CD4-positive, alpha-beta T cell treated with Interleukin-21 for 1 hour (primary cell): Measurements from ENCODE around the gene TARBP1.
"Not testable (repeated sequence)": the region's sequence is repeated elsewhere in the genome, so short reads cannot be mapped to it uniquely, and the experiment has no call there.

ENCODE experiments used
- DNase-seq: peaks from one replicate; pipeline ENCODE4 v3.0.0-alpha.2; 2020

TARBP1 gene

GRCh38 chr1:234381699-234382555, 97.1 kb downstream of the TARBP1 start:
- no peak for DNase-seq

DNA sequence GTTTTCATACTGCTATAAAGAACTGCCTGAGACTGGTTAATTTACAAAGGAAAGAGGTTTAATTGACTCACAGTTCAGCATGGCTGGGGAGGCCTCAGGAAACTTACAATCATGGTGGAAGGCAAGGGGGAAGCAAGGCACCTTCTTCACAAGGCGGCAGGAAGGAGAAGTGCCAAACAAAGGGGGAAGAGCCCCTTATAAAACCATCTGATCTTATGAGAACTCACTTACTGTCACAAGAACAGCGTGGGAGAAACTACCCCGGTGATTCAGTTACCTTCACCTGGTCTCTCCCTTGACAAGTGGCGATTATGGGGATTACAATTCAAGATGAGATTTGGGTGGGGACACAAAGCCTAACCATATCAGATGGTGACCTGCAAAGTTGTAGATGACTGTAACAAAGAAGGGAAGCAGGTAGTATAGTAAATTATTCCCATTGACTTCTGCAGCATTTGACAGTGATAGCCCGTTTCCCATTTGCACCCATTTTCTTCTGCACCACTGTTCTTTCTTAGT, 99.3 kb downstream of the TARBP1 start:
- DNase-seq = not testable (repeated sequence)

GRCh38 chr1:234375672-234376071, 103.3 kb downstream of the TARBP1 start:
- no peak for DNase-seq

- DNase-seq = no peak
Observed at GRCh38 chr1:234373959-234374254, 105.1 kb downstream of the TARBP1 start.

GRCh38 chr1:234373064-234373958, 105.7 kb downstream of the TARBP1 start, which contains the start of gene COA6:
Gene COA6 (plus strand): TSS chr1:234373456. CDS start chr1:234373467, 11 bp downstream.
- DNase-seq = peak; percentile 93

DNA sequence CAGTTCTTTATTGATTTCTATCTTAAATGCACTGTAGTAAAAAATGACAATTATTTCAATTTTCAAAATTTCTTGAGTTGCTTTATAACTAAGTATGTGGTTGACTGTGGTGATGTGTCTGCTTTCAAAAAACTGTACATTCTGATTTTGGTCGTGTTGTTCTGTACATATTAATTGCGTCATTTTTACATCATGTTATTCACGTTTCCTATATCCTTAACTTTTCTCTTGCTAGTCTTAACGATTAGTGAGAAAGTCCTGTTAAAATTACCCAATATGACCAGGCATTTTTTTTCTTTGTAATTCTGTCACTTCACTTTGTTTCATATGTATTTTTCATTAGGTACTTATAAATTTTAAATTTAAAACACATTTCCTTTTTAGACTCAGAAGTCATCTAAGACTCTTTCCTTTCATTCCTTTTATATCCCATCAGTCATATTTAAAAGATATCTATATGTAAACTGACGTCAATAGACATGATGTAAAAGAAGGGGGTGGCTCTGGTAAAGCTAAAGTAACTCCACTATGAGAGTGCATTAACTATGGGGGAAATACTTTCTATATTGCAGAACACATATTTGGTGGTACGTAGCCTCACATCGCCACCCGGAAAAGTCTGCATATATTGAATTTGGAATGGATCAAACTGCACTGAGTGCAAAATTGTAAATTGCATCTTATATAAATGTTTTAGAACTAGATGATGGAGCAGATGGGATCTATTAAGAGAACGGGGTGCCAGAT, 106.8 kb downstream of the TARBP1 start:
- peak; percentile 5 for DNase-seq

- DNase-seq = no peak
Observed at GRCh38 chr1:234371414-234371813, 107.6 kb downstream of the TARBP1 start.

DNA sequence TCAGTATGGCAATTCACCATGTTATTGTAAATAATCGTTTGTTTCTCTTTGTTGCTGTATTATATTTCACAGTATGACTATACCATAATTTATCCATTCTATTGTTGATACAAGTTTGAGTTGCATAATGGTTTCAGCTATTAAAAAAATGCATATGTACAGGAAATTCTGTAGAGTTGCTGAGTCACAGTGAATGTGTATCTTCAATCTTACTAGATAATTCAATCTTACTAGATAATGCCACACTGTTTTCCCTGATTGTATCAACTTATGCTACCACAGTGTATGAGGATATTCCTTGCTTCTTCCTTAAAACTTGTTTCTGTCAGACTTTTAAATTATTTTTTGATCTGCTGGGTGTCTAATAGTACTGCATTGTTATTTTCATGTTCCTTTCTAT, 109.2 kb downstream of the TARBP1 start:
- no peak for DNase-seq

- no peak for DNase-seq
Observed at GRCh38 chr1:234369033-234369430, 109.9 kb downstream of the TARBP1 start.

DNA sequence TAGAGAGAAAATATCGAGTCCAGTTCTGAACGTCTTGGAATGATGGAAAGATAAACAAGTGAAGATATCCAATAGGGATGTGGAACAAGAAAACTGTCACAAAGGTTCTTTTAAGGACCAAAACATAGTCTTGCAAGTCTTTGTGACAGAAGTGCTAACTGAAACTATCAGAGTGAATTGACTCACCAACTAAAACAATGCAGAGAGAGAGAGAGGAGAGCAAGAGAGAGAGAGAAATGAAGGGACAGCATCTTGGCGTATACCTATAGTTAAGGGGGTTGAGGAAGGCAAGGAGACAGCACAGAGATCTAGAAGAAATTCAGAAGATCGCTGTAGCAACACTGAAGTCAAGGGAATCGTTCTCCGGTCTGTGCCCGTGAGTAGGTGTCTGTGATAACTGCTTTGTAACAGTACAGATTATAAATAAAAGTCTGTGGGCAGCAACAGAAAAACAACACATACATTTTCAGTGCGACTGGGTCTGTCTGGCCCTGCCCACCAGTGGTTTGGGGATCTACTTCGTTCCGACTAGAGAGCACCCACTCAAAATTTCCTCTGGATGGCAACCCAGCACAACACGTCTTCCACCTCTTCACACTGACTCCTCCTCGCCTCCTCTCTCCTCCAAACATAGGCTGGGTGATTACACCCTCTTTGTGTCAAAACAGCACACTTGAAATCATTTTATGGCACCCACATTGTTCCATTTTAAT, 110.5 kb downstream of the TARBP1 start:
- peak; percentile 33 for DNase-seq

- no peak for DNase-seq
Observed at GRCh38 chr1:234362558-234362957, 116.4 kb downstream of the TARBP1 start.

- DNase-seq = no peak
Observed at GRCh38 chr1:234361102-234361603, 117.8 kb downstream of the TARBP1 start.

DNA sequence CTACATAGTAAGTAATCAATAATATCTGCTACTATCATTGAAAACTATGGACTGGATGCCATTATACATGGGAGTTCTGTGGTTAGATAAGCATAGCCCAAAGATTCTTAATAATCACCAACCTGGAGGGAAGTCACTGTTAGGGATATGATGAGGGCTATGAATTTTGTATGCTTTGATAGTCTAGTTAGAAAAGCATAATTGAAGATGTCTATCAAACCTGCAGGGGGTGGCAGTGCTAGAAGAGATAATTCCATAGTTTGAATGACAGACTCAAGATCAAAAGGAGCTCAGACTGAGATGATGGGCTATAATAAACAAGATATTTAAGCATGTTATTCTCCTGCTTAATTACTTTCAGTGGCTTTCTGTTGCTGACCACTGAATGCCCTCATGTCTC, 121.1 kb downstream of the TARBP1 start:
- no peak for DNase-seq

DNA sequence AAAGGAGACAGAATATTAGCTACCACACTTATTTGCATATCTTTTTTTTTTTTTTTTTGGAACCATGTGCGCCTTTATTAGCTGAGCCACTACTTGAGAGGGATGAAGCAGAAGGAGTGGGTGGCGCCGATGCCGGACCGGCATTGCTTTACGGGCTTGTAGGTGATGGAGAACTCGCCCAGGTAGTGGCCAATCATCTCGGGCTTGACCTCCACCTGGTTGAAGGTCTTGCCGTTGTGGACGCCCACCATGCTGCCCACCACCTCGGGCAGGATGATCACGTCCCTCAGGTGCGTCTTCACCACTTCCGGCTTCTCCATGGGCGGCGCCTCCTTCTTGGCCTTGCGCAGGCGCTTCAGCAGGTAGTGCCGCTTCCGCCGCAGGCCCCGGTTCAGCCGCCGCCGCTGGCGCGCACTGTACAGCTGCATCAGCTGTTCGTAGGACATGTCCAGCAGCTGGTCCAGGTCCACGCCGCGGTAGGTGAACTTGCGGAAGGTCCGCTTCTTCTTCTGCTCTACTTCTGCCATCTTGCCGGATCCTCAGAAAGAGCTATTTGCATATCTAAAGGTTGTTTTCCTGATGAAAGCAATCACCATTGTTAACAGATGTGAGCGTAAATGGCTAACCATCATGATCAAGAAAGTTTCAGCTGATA, 122.2 kb downstream of the TARBP1 start:
- peak; percentile 65 for DNase-seq

- DNase-seq = no peak
Observed at GRCh38 chr1:234355782-234356510, 123.0 kb downstream of the TARBP1 start.

DNA sequence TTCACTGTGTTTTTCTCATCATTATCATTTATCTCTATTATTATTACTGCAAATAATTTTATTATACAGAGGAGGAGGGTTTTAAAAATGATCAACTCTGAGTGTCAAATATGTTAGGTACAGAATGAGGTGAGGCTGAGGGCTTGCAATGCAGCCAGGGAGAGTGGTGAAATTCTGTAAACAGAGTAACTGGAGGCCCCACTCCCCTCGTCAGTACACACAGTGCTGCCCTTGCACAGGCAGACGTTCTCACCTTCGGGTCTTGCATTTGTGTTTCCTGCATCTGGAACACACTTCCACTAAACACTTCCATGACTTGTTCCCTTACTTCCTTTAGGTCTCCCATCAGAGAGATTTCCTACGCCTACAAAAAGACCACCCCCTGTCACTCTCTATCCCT, 130.0 kb downstream of the TARBP1 start:
- DNase-seq = no peak

DNA sequence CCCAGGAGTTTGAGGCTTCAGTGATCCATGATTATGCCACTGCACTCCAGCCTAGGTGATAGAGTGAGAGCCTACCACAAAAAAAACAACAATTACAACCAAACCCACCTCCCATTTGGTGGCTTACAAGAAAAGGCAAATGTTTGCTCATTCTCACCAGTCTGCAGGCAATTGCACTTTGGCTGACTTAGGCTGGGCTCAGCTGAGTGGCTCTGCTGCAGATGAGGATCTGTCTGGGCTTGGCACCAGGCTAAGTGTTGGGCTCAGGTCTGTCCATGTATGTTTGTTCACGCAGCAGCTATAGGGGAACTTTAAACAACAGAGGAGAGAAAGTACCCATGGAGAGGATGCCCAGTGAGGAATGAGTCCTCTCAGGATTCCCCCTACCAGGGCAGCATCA, 133.7 kb downstream of the TARBP1 start:
- DNase-seq = no peak

DNA sequence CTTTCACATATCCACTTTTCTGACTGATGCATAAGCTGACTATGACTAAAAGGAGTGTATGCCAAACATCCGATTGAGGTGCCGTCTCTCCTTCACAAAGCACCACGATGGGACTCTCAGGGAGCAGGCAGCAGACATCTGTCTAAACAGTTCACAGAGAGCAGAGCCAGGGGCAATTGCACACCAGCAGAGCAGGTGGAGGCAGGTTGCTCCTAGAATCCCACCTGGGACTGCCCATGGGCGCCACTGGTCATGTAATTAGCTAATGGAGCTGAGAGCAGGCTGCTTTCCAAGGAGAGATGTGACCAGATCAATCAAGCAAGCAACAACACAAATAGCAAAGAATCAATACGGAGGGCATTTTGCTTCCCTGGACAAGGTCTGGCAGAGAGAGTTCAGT, 136.2 kb downstream of the TARBP1 start:
- no peak for DNase-seq
